ENCODE data around the gene RBFOX2. TPM values are rescaled to one million over a fixed set of nuclear protein-coding genes. Genes with fewer than 3 reads are reported as not detected.

RBFOX2 gene
- total and polyA plus RNA-seq, 2 of the 13 experiments (the other 11 are each of a cell fraction or from before 2014, with no cell fraction given) = 37.3 to 40.4 TPM

DNA sequence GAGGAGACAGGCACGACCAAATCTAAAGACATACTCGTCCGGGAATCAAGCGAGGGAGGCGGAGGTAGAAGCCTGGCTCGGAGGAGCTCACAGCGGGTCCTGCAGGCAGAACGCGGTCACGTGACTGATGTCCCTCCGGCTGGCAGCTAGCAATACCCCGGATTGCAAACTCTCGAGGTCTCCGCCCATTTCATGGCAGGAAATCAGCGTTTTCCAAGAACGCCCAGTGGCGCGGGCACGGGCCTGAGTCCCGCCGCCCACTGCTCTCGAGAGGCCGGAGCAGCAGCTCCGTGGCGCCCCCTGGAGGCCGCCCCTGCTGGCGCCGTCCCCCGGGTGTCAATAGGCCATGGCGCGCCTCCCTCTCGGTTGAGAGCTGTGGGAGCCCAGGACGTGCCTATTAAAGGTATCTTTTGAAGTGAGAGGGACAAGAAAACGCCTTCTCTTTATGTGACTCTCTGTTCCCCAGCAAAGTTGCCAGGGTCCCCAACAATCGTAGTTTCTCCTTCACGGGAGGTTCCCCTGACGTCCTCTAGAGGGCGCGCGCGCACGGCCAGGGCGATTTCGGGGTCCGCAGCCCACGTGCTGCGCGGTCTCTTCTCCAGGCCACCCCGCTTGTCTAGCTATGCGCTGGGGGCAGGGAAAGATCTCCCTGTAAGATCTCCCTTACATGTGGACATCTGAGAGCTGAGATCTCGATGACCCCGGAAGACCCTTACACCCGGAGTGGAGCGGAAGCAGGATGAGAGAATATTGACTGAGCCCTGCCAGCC is 37.3 kb upstream of the RBFOX2 start (continued):
- no peak for TF ChIP-seq ZSCAN25 (CRISPR knock-in tag; IDR thresholded peaks at IDR 0.05)
- TF ChIP-seq, protein P1, sequence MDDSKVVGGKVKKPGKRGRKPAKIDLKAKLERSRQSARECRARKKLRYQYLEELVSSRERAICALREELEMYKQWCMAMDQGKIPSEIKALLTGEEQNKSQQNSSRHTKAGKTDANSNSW (CRISPR knock-in tag; IDR thresholded peaks at IDR 0.05; ENCODE audit: borderline replicate concordance) = 0 out of 2 replicates have a peak, but pooled peaks have one; percentile 17
- no peak; the same call in 1 of the 2 replicates for TF ChIP-seq ZNF263 (CRISPR knock-in tag; IDR thresholded peaks at IDR 0.05)
- peak; percentile 51; the same call in 1 of the 2 replicates for TF ChIP-seq ZFY (CRISPR knock-in tag; IDR thresholded peaks at IDR 0.05)
- TF ChIP-seq HMG20B (CRISPR knock-in tag; conservative IDR thresholded peaks at IDR 0.05) = no peak
- TF ChIP-seq JUNB (CRISPR knock-in tag; IDR thresholded peaks at IDR 0.05; ENCODE audit: borderline replicate concordance) = no peak
- no peak for TF ChIP-seq ZNF709 (CRISPR knock-in tag; IDR thresholded peaks at IDR 0.05)
- TF ChIP-seq XRCC5 (optimal IDR thresholded peaks at IDR 0.05; ENCODE audit: low read length) = peak; percentile 68
- 0 out of 2 replicates have a peak, but pooled peaks have one; percentile 23 for TF ChIP-seq ZNF24 (IDR thresholded peaks at IDR 0.05)
- TF ChIP-seq TCF7 (IDR thresholded peaks at IDR 0.05; ENCODE audit: low read depth) = peak; percentile 25; the same call in 1 of the 2 replicates
- no peak for TF ChIP-seq NKX3-1 (CRISPR knock-in tag; IDR thresholded peaks at IDR 0.05)
- no peak for TF ChIP-seq HNF4G (IDR thresholded peaks at IDR 0.05; ENCODE audit: borderline replicate concordance, low read depth, low read length)
- peak; percentile 66; the same call in 1 of the 2 replicates for TF ChIP-seq HNF4G (CRISPR knock-in tag; IDR thresholded peaks at IDR 0.05; ENCODE audit: borderline replicate concordance, low read depth)
- no peak; the same call in 1 of the 2 replicates for TF ChIP-seq GATAD2A (CRISPR knock-in tag; IDR thresholded peaks at IDR 0.05)
- TF ChIP-seq, protein P2, sequence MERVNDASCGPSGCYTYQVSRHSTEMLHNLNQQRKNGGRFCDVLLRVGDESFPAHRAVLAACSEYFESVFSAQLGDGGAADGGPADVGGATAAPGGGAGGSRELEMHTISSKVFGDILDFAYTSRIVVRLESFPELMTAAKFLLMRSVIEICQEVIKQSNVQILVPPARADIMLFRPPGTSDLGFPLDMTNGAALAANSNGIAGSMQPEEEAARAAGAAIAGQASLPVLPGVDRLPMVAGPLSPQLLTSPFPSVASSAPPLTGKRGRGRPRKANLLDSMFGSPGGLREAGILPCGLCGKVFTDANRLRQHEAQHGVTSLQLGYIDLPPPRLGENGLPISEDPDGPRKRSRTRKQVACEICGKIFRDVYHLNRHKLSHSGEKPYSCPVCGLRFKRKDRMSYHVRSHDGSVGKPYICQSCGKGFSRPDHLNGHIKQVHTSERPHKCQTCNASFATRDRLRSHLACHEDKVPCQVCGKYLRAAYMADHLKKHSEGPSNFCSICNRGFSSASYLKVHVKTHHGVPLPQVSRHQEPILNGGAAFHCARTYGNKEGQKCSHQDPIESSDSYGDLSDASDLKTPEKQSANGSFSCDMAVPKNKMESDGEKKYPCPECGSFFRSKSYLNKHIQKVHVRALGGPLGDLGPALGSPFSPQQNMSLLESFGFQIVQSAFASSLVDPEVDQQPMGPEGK (CRISPR knock-in tag; IDR thresholded peaks at IDR 0.05) = peak; percentile 27; the same call in 1 of the 2 replicates
- TF ChIP-seq ERF (CRISPR knock-in tag; IDR thresholded peaks at IDR 0.05) = no peak
- TF ChIP-seq ZNF704 (CRISPR knock-in tag; IDR thresholded peaks at IDR 0.05; ENCODE audit: borderline replicate concordance) = 0 out of 2 replicates have a peak, but pooled peaks have one; percentile 57
- no peak for TF ChIP-seq ZNF234 (CRISPR knock-in tag; conservative IDR thresholded peaks at IDR 0.05)
- TF ChIP-seq CREB1 (IDR thresholded peaks at IDR 0.05) = no peak
- no peak for TF ChIP-seq CREB1 (CRISPR knock-in tag; IDR thresholded peaks at IDR 0.05)
- TF ChIP-seq ZKSCAN1 (IDR thresholded peaks at IDR 0.05; ENCODE audit: low read length) = no peak
- no peak for TF ChIP-seq CENPT (CRISPR knock-in tag; IDR thresholded peaks at IDR 0.05; ENCODE audit: low read depth)
- TF ChIP-seq THAP11 (CRISPR knock-in tag; IDR thresholded peaks at IDR 0.05) = 0 out of 2 replicates have a peak, but pooled peaks have one; percentile 20
- TF ChIP-seq NAIF1 (CRISPR knock-in tag; IDR thresholded peaks at IDR 0.05; ENCODE audit: borderline replicate concordance) = 0 out of 2 replicates have a peak, but pooled peaks have one; percentile 25
- TF ChIP-seq ASH2L (IDR thresholded peaks at IDR 0.05; ENCODE audit: insufficient read length, low read depth, low read length) = peak; percentile 51
- no peak for TF ChIP-seq ZNF136 (CRISPR knock-in tag; IDR thresholded peaks at IDR 0.05; ENCODE audit: low read depth)
- TF ChIP-seq ONECUT2 (CRISPR knock-in tag; IDR thresholded peaks at IDR 0.05) = no peak
- peak; percentile 57; the same call in 1 of the 2 replicates for TF ChIP-seq TFE3 (CRISPR knock-in tag; IDR thresholded peaks at IDR 0.05)
